ENCODE results near the gene EXPH5. TPM values are rescaled to one million over a fixed set of nuclear protein-coding genes. Genes with fewer than 3 reads are reported as not detected.

Gene EXPH5
- total and polyA plus RNA-seq, 9 of the 15 experiments (the other 6 are each of a cell fraction or from before 2014, with no cell fraction given) = 1.3 to 8.5 (median 4.8) TPM

Other genes starting within 250 kb of the EXPH5 start
- gene C11orf65, start 126.2 kb downstream of the EXPH5 start, total RNA-seq (2014; rRNA removed) = 1.1 and 1.2 TPM in 2 replicates
- 1.5 and 1.8 TPM in 2 replicates for gene C11orf65, start 126.2 kb downstream of the EXPH5 start, total RNA-seq (2014; rRNA removed; fragmentation: Illumina TruSeq; extraction: Trizol)
- gene C11orf65, start 126.2 kb downstream of the EXPH5 start, total RNA-seq (2015; rRNA removed; fragmentation: Illumina TruSeq; extraction: Trizol) = 1.1 and 1.4 TPM in 2 replicates
- 0.81 and 1.1 TPM in 2 replicates for gene C11orf65, start 126.2 kb downstream of the EXPH5 start, total RNA-seq (2021)
- gene C11orf65, start 126.2 kb downstream of the EXPH5 start, polyA plus RNA-seq (2011; rRNA removed) = 1.2 TPM in 2 replicates
- 1.4 and 1.6 TPM in 2 replicates for gene C11orf65, start 126.2 kb downstream of the EXPH5 start, polyA plus RNA-seq (2014; fragmentation: Illumina TruSeq; extraction: Trizol)
- 1 to 10 TPM; 1.0 to 1.7 TPM for gene C11orf65, start 126.2 kb downstream of the EXPH5 start, polyA plus RNA-seq (2014; fragmentation: Nextera tagmentation; extraction: Ambion mirVana)
- gene C11orf65, start 126.2 kb downstream of the EXPH5 start, polyA plus RNA-seq (2014; rRNA removed) = 1.4 and 2.1 TPM in 2 replicates
- gene POGLUT3, start 95.4 kb downstream of the EXPH5 start, total RNA-seq (2014; rRNA removed) = 13.0 and 14.5 TPM in 2 replicates
- gene POGLUT3, start 95.4 kb downstream of the EXPH5 start, total RNA-seq (2014; rRNA removed; fragmentation: Illumina TruSeq; extraction: Trizol) = 23.0 and 28.2 TPM in 2 replicates
- 29.0 and 29.7 TPM in 2 replicates for gene POGLUT3, start 95.4 kb downstream of the EXPH5 start, total RNA-seq (2015; rRNA removed; fragmentation: Illumina TruSeq; extraction: Trizol)
- 15.3 and 18.0 TPM in 2 replicates for gene POGLUT3, start 95.4 kb downstream of the EXPH5 start, total RNA-seq (2021)
- gene POGLUT3, start 95.4 kb downstream of the EXPH5 start, polyA plus RNA-seq (2011; rRNA removed) = 22.7 and 27.9 TPM in 2 replicates
- 21.5 and 24.2 TPM in 2 replicates for gene POGLUT3, start 95.4 kb downstream of the EXPH5 start, polyA plus RNA-seq (2014; fragmentation: Illumina TruSeq; extraction: Trizol)
- 1 to 10 TPM; 4.6 to 6.8 TPM for gene POGLUT3, start 95.4 kb downstream of the EXPH5 start, polyA plus RNA-seq (2014; fragmentation: Nextera tagmentation; extraction: Ambion mirVana)
- 17.4 and 17.8 TPM in 2 replicates for gene POGLUT3, start 95.4 kb downstream of the EXPH5 start, polyA plus RNA-seq (2014; rRNA removed)
- gene DDX10, start 71.3 kb upstream of the EXPH5 start, total RNA-seq (2014; rRNA removed) = 48.3 and 50.0 TPM in 2 replicates
- 77.2 and 83.6 TPM in 2 replicates for gene DDX10, start 71.3 kb upstream of the EXPH5 start, total RNA-seq (2014; rRNA removed; fragmentation: Illumina TruSeq; extraction: Trizol)
- gene DDX10, start 71.3 kb upstream of the EXPH5 start, total RNA-seq (2015; rRNA removed; fragmentation: Illumina TruSeq; extraction: Trizol) = 69.1 and 72.5 TPM in 2 replicates
- gene DDX10, start 71.3 kb upstream of the EXPH5 start, total RNA-seq (2021) = 64.6 and 66.6 TPM in 2 replicates
- gene DDX10, start 71.3 kb upstream of the EXPH5 start, polyA plus RNA-seq (2011; rRNA removed) = 41.7 and 50.7 TPM in 2 replicates
- gene DDX10, start 71.3 kb upstream of the EXPH5 start, polyA plus RNA-seq (2014; fragmentation: Illumina TruSeq; extraction: Trizol) = 61.0 and 94.6 TPM in 2 replicates
- 10 to 100 TPM; 33.9 to 40.8 TPM for gene DDX10, start 71.3 kb upstream of the EXPH5 start, polyA plus RNA-seq (2014; fragmentation: Nextera tagmentation; extraction: Ambion mirVana)
- 42.1 and 45.9 TPM in 2 replicates for gene DDX10, start 71.3 kb upstream of the EXPH5 start, polyA plus RNA-seq (2014; rRNA removed)